ENCODE measurements around the gene DST.

DST gene

DNA sequence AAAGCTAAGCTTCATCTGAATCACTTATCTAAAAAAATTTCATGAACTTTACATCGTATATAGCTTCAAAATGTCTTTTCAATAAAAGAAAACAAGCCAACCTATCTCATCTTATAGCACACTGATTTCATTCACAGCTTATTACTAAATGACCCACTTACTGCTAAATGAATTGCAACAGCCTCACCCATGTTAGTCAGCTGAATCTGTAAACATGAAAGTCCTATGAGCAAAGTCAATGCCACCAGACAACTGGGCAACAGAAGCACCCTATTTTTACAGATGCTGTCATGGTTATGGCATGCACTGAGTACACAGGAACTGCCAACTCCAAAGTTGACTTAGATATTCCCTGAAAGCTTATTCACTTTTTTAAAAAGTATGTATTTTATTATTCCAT lies 41.2 kb upstream of the DST start:
- WGBS, 2 donors (ENCODE audit: extremely low coverage in 2 of 2, insufficient read length in 2 of 2, insufficient replicate concordance in 1 of 2) = no CpG with 5 or more reads among the region's 1 CpG
- H3K14ac ChIP-seq (ENCODE audit: low read length) = no peak overlapping the region
- no peak overlapping the region for H4K8ac ChIP-seq (ENCODE audit: low read depth, low read length)
- no peaks in the 10 kb centered on the region for H3K27me3 ChIP-seq (ENCODE audit: control insufficient read depth in 3 of 3, insufficient read depth in 3 of 3, low read depth in 1 of 3, low read length in 3 of 3)
- no peak for DNase-seq (ENCODE audit: low spot score)
- no peaks in the 10 kb centered on the region for H3K36me3 ChIP-seq (replicated peaks in 1 of 2; ENCODE audit: control insufficient read depth in 2 of 2, insufficient read depth in 2 of 2, low read length in 2 of 2)
- no peak overlapping the region for H3K18ac ChIP-seq (ENCODE audit: low read length)
- no peak overlapping the region for H2AK5ac ChIP-seq (ENCODE audit: low read depth, low read length)
- no peak overlapping the region for H2BK12ac ChIP-seq (ENCODE audit: low read length)
- no peaks in the 10 kb centered on the region for H3K9me3 ChIP-seq (replicated peaks in 1 of 2; ENCODE audit: control insufficient read depth in 2 of 2, insufficient read depth in 1 of 2, low read depth in 1 of 2, low read length in 2 of 2)
- no peak overlapping the region for H3K27ac ChIP-seq (replicated peaks; ENCODE audit: low read length)
- no peak overlapping the region for H4K91ac ChIP-seq (ENCODE audit: low read depth, low read length, poor library complexity)
- no peak overlapping the region for H2BK5ac ChIP-seq (ENCODE audit: low read length)
- H3K4ac ChIP-seq (ENCODE audit: low read length) = no peak overlapping the region
- H2AFZ ChIP-seq (ENCODE audit: low read length) = no peak overlapping the region
- H3K4me3 ChIP-seq (ENCODE audit: low read length in 2 of 2) = no peak overlapping the region
- H2BK15ac ChIP-seq (ENCODE audit: low read length) = no peak overlapping the region
- no peak overlapping the region for H2BK120ac ChIP-seq (ENCODE audit: low read depth, low read length)
- no peaks in the 10 kb centered on the region for H3K79me1 ChIP-seq (ENCODE audit: low read depth, low read length)
- H3K4me1 ChIP-seq (ENCODE audit: control insufficient read depth in 2 of 2, insufficient read depth in 1 of 2, low read depth in 1 of 2, low read length in 2 of 2) = peaks cover 0 to 2% of the 10 kb centered on the region in 2 donors
- H3K9ac ChIP-seq (ENCODE audit: low read depth, low read length, poor library complexity) = no peak overlapping the region
- no peak overlapping the region for H3K23ac ChIP-seq (ENCODE audit: low read depth, low read length, poor library complexity)
- no peak overlapping the region for H3K4me2 ChIP-seq (ENCODE audit: insufficient read depth, low read length, poor library complexity, severe bottlenecking)

DNA sequence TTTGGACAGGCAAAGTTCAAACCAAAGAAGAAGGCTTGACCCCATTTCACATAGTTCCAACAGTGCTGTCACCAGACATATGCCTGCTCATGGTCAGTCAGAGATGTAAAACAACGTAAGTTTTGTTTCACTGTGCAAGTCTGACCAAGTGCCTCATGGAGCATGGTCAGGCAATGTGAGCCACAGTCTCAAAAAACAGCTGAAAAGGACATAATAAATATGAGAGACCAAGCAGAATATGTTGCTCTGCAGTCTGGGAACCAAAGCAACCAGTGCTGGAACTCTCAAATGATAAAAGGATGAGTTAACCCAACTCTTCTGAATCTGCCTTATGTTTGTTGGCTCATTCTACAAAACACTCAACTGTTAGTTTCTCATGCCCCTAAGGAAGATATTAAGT lies 39.9 kb upstream of the DST start:
- H3K27me3 ChIP-seq (ENCODE audit: control insufficient read depth in 3 of 3, insufficient read depth in 3 of 3, low read depth in 1 of 3, low read length in 3 of 3) = no peaks in the 10 kb centered on the region
- H3K4me1 ChIP-seq (ENCODE audit: control insufficient read depth in 2 of 2, insufficient read depth in 1 of 2, low read depth in 1 of 2, low read length in 2 of 2) = peaks cover 0 to 2% of the 10 kb centered on the region in 2 donors
- no peak overlapping the region for H3K9ac ChIP-seq (ENCODE audit: low read depth, low read length, poor library complexity)
- no CpG with 5 or more reads among the region's 1 CpG for WGBS, 2 donors (ENCODE audit: extremely low coverage in 2 of 2, insufficient read length in 2 of 2, insufficient replicate concordance in 1 of 2)
- H3K4ac ChIP-seq (ENCODE audit: low read length) = no peak overlapping the region
- H3K14ac ChIP-seq (ENCODE audit: low read length) = no peak overlapping the region
- no peak overlapping the region for H2BK12ac ChIP-seq (ENCODE audit: low read length)
- H2BK15ac ChIP-seq (ENCODE audit: low read length) = no peak overlapping the region
- no peak overlapping the region for H2BK5ac ChIP-seq (ENCODE audit: low read length)
- no peak overlapping the region for H3K18ac ChIP-seq (ENCODE audit: low read length)
- H3K36me3 ChIP-seq (replicated peaks in 1 of 2; ENCODE audit: control insufficient read depth in 2 of 2, insufficient read depth in 2 of 2, low read length in 2 of 2) = no peaks in the 10 kb centered on the region
- no peak overlapping the region for H3K23ac ChIP-seq (ENCODE audit: low read depth, low read length, poor library complexity)
- no peak overlapping the region for H3K4me3 ChIP-seq (ENCODE audit: low read length in 2 of 2)
- no peak for DNase-seq (ENCODE audit: low spot score)
- no peak overlapping the region for H4K91ac ChIP-seq (ENCODE audit: low read depth, low read length, poor library complexity)
- no peak overlapping the region for H3K4me2 ChIP-seq (ENCODE audit: insufficient read depth, low read length, poor library complexity, severe bottlenecking)
- H3K79me1 ChIP-seq (ENCODE audit: low read depth, low read length) = no peaks in the 10 kb centered on the region
- no peak overlapping the region for H3K27ac ChIP-seq (replicated peaks; ENCODE audit: low read length)
- H3K9me3 ChIP-seq (replicated peaks in 1 of 2; ENCODE audit: control insufficient read depth in 2 of 2, insufficient read depth in 1 of 2, low read depth in 1 of 2, low read length in 2 of 2) = no peaks in the 10 kb centered on the region
- H2BK120ac ChIP-seq (ENCODE audit: low read depth, low read length) = no peak overlapping the region
- no peak overlapping the region for H4K8ac ChIP-seq (ENCODE audit: low read depth, low read length)
- H2AFZ ChIP-seq (ENCODE audit: low read length) = no peak overlapping the region
- no peak overlapping the region for H2AK5ac ChIP-seq (ENCODE audit: low read depth, low read length)

DNA sequence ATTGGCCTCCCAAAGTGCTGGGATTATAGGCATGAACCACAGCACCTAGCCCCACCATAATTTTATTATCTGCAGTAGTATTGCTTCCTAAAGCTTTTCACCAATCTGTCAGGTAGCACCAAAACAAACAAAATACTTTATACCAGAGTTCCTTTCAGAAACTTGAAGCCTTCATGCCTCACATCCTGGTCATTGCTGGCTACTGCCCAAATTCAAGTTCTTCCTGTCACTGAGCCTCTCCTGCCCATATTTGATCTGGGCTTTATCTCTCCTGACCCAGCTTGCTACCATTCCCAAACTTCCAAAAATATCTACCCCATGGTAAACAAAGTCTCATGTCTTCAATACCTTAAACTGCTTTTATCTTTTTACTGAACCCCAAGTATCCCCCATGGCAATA lies 34.9 kb upstream of the DST start:
- no peaks in the 10 kb centered on the region for H3K4me1 ChIP-seq (ENCODE audit: control insufficient read depth in 2 of 2, insufficient read depth in 1 of 2, low read depth in 1 of 2, low read length in 2 of 2)
- DNase-seq (ENCODE audit: low spot score) = no peak
- no peak overlapping the region for H3K18ac ChIP-seq (ENCODE audit: low read length)
- H3K4me3 ChIP-seq (ENCODE audit: low read length in 2 of 2) = no peak overlapping the region
- H2BK5ac ChIP-seq (ENCODE audit: low read length) = no peak overlapping the region
- H3K4me2 ChIP-seq (ENCODE audit: insufficient read depth, low read length, poor library complexity, severe bottlenecking) = no peak overlapping the region
- H2AFZ ChIP-seq (ENCODE audit: low read length) = no peak overlapping the region
- no peak overlapping the region for H2BK120ac ChIP-seq (ENCODE audit: low read depth, low read length)
- no peak overlapping the region for H3K27ac ChIP-seq (replicated peaks; ENCODE audit: low read length)
- no peaks in the 10 kb centered on the region for H3K36me3 ChIP-seq (replicated peaks in 1 of 2; ENCODE audit: control insufficient read depth in 2 of 2, insufficient read depth in 2 of 2, low read length in 2 of 2)
- no peak overlapping the region for H3K4ac ChIP-seq (ENCODE audit: low read length)
- H3K9me3 ChIP-seq (replicated peaks in 1 of 2; ENCODE audit: control insufficient read depth in 2 of 2, insufficient read depth in 1 of 2, low read depth in 1 of 2, low read length in 2 of 2) = no peaks in the 10 kb centered on the region
- H3K9ac ChIP-seq (ENCODE audit: low read depth, low read length, poor library complexity) = no peak overlapping the region
- H4K91ac ChIP-seq (ENCODE audit: low read depth, low read length, poor library complexity) = no peak overlapping the region
- H3K27me3 ChIP-seq (ENCODE audit: control insufficient read depth in 3 of 3, insufficient read depth in 3 of 3, low read depth in 1 of 3, low read length in 3 of 3) = no peaks in the 10 kb centered on the region
- H3K14ac ChIP-seq (ENCODE audit: low read length) = no peak overlapping the region
- no peak overlapping the region for H4K8ac ChIP-seq (ENCODE audit: low read depth, low read length)
- no peak overlapping the region for H2BK15ac ChIP-seq (ENCODE audit: low read length)
- no peak overlapping the region for H2BK12ac ChIP-seq (ENCODE audit: low read length)
- H3K79me1 ChIP-seq (ENCODE audit: low read depth, low read length) = no peaks in the 10 kb centered on the region
- no peak overlapping the region for H2AK5ac ChIP-seq (ENCODE audit: low read depth, low read length)
- H3K23ac ChIP-seq (ENCODE audit: low read depth, low read length, poor library complexity) = no peak overlapping the region

DNA sequence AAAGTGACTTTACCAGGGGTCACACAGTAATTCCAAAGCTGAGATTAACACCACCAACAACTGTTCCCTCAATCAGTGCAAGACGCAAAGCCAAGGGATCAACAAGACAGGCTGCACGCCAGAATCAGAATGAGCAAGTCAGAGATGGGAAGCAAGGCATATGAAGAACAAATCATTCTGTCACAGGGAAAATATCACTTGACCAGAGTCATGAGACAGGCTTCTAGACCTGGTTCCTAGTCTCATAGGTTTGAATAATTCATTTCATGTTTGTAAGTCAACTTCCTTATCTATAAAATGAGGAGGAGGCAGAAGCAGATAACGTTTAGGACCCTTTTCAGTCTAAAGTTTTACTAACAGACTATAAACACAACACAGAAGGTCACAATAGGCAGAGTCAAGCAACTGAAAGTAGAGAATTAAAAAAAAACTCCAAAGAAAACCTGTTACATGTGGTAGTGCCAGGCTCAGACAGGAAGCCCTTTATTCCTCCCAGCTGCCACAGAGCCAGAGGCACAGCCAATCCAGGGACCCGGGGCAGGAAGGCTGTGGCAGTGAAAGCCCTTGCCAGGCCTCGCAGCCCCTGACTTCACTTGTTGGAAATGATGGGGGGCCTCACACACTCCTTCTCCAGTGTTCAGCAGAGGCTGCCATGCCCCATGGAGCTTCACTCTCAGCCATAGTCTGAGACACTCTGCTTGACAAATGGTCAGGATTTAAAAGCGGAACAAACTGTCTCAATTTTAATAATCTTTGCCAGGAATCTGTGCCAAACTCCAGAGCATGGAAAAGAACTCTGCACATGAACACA lies 29.2 kb upstream of the DST start:
- Histone ChIP-seq H3K14ac (ENCODE audit: low read length) (no peak overlapping the region), H2AK5ac (ENCODE audit: low read depth, low read length) (no peak overlapping the region), H2BK120ac (ENCODE audit: low read depth, low read length) (no peak overlapping the region), H2BK5ac (ENCODE audit: low read length) (no peak overlapping the region), H3K4ac (ENCODE audit: low read length) (no peak overlapping the region), H3K79me1 (ENCODE audit: low read depth, low read length) (no peaks in the 10 kb centered on the region), H3K4me1 (ENCODE audit: control insufficient read depth in 2 of 2, insufficient read depth in 1 of 2, low read depth in 1 of 2, low read length in 2 of 2) (peaks cover 0 to 6% of the 10 kb centered on the region in 2 donors), H3K9ac (ENCODE audit: low read depth, low read length, poor library complexity) (no peak overlapping the region), H3K36me3 (replicated peaks in 1 of 2; ENCODE audit: control insufficient read depth in 2 of 2, insufficient read depth in 2 of 2, low read length in 2 of 2) (peaks cover 0 to 6% of the 10 kb centered on the region in 2 donors), H3K18ac (ENCODE audit: low read length) (no peak overlapping the region), H2BK12ac (ENCODE audit: low read length) (no peak overlapping the region), H3K4me2 (ENCODE audit: insufficient read depth, low read length, poor library complexity, severe bottlenecking) (no peak overlapping the region), H3K27me3 (ENCODE audit: control insufficient read depth in 3 of 3, insufficient read depth in 3 of 3, low read depth in 1 of 3, low read length in 3 of 3) (no peaks in the 10 kb centered on the region), H3K27ac (replicated peaks; ENCODE audit: low read length) (no peak overlapping the region), H2BK15ac (ENCODE audit: low read length) (no peak overlapping the region), H3K23ac (ENCODE audit: low read depth, low read length, poor library complexity) (no peak overlapping the region), H2AFZ (ENCODE audit: low read length) (no peak overlapping the region), H4K8ac (ENCODE audit: low read depth, low read length) (no peak overlapping the region), H3K9me3 (replicated peaks in 1 of 2; ENCODE audit: control insufficient read depth in 2 of 2, insufficient read depth in 1 of 2, low read depth in 1 of 2, low read length in 2 of 2) (no peaks in the 10 kb centered on the region), H4K91ac (ENCODE audit: low read depth, low read length, poor library complexity) (no peak overlapping the region), H3K4me3 (ENCODE audit: low read length in 2 of 2) (no peak overlapping the region)
- WGBS, 2 donors (ENCODE audit: extremely low coverage in 2 of 2, insufficient read length in 2 of 2, insufficient replicate concordance in 1 of 2) = no CpG with 5 or more reads among the region's 6 CpGs
- no peak for DNase-seq (ENCODE audit: low spot score)

Measured in neuronal stem cell (in vitro differentiated cells).